GM21576 (cell line): ENCODE measurements around the gene TMA7B.
A peak's percentile ranks its signal among the peaks of the same experiment; 100 is the strongest.
"Not testable (repeated sequence)": the region's sequence is repeated elsewhere in the genome, so short reads cannot be mapped to it uniquely, and the experiment has no call there.

Experiments used
- ATAC-seq: cut with Tn5 transposase; IDR thresholded peaks from one replicate; pipeline ENCODE4 v1.9.1; 2021; ENCODE audit warnings: mild to moderate bottlenecking, moderate library complexity; ENCODE audit not compliant: unreplicated experiment

TMA7B gene

DNA sequence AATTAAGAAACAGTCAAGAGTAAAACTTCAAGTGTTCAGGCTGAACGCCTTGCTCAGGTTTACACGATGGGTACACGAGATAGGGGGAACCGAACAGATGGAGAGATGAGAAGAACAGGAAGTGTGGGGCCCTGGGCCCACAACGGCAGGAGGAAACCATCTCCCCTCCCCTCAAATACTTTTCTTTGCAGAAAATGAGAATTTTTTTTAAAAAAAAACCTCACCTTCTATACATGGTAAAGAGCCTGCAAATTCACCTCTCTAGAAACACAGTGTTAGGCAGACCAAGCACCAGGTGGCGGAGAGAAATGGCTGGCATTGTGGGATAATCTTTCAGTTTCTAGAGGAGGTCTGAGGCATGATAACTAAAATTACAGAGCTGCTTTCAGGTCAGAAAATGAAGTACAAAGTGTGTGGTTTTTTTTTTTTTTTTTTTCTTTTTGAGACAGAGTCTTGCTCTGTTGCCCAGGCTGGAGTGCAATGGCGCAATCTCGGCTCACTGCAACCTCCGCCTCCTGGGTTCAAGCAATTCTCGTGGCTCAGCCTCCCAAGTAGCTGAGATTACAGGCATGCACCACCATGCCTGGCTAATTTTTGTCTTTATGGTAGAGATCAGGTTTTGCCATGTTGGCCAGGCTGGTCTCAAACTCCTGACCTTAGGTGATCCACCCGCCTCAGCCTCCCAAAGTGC is 8.4 kb upstream of the TMA7B start:
- ATAC-seq, result not testable (repeated sequence)

- ATAC-seq, result no peak
Observed at GRCh38 chr22:39952347-39952746, 7.8 kb upstream of the TMA7B start.

DNA sequence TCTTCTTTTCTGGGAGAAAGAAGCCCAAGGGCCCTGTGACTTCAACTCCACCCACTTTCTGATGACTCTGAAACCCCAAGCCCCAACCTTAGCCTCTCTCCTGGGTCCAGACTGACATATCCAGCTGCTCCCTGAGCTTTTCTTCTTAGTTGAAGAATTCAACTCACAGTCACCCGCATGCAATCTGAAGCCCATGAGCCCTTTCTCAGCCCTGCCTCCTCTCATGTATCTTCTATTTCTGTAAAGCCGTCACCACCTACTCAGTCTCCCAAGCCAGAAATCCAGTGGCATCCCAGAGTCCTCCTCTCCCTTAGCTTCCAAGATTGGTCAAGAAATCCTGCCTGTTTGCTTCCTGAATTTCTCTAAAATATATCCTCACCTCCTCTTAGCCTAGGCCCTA is 7.1 kb upstream of the TMA7B start:
- no peak for ATAC-seq

DNA sequence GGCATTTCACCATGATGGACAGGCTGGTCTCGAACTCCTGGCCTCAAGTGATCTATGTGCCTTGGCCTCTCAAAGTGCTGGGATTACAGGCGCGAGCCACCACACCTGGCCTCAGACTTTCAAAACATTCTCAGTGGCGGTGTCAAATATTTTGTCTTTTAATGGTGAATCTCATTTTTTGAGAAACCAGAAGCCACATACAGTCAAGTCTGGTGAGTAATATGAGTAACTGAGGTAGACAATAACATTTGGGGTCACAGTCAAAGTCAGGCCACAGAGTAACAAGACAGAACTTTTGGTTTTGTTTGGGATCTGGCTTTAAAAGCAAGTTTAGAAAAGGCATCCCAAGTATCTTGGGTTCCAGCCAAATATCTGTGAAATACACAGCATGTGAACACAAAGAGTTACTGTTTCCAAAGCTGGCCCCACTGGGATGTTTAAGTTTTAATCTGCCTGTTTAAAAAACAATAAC is 5.6 kb upstream of the TMA7B start:
- no peak for ATAC-seq

DNA sequence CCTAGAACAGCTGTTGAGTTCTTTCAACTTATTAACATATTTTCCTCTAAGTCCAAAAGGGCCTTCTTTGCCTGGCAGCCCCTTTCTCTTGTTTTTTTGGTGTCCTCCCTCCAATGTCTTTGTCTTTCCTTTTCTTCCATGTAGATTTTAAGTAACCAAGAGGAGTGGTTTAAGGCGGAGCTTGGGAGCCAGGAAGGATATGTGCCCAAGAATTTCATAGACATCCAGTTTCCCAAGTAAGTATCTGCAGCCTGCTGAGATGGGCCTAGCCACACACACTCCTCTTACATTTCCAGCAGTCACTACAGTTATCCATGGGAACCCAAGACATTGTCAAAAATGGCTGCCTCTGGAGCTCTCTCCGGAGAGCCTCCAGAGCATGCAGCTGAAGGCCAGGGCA is 4.5 kb upstream of the TMA7B start:
- ATAC-seq, result no peak

- no peak for ATAC-seq
Observed at GRCh38 chr22:39956932-39957664, 3.1 kb upstream of the TMA7B start.

DNA sequence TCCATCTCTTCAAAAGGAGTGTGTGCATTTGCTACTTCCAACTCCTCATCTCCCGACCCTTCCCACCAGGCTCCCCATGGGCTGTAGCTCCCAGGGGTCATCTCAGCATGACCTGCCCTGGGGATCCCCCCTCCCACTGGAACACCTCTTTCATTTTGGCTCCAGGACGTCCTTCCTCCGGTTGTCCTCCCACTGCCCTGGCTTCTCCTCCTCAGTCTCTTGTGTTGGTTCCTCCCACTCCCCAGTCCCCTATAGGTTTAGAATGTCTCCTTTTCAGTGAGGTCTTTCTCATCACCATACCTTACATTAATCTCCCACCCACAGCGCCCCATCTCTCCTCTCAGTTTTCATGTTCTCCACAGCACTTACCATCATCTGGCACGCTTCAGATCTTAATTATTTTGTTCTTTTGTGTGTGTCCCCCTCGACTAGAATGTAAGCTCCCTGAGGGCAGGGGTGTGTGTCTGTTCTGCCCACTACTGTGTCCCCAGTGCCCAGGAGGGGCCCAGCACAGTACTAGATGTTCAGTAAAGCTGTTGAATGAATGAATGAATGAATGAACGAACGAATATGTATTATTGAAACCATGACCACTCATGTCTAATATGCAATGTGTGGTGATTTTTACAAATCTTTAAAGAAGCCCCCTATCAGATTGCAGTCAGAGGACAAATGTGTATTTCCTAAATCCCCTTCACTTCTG is 2.0 kb upstream of the TMA7B start:
- no peak for ATAC-seq

GRCh38 chr22:39958949-39959639 is 1.1 kb upstream of the TMA7B start:
- no peak for ATAC-seq

DNA sequence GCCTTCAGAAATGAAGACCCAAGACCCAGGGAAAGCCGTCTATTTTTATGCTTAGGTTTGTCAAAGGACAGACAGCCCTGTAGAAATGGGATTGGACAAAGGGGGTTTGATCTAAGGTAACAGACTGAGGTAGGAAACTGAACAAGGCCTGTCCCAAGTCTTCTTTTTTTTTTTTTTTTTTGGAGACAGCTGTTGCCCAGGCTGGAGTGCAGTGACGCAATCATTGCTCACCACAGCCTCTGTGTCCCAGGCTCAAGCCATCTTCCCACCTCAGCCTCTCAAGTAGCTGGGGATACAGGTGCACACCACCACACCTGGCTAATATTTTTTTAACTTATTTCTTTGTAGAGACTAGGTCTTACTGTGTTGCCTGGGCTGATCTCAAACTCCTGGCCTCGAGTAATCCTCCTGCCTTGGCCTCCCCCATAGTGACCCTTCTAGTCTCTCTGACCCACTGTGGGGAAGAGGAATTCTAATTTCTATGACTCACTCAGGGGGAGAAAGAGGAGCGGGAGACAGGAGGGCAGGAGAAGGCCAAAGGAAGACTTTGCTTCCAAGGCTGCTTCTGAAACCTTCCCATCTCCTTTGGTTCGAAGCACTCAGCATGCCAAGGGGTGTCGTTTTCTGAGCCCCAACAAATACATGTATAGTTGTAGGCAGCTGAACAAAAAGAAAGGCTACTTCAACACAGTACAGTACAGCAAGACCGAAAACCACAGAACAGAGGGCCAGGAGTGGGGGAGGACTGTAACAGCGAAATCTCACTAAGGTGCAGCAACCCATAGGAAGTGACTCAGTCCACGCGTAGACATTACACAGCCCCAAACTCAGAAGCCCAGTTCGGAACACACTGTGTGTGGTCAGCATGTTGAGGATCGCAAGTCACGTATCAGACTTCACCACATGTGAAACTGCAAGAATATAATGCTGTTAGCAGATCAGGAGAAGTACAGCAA is 872 bp downstream of the TMA7B start:
- peak; percentile 82 for ATAC-seq

- ATAC-seq, result no peak
Observed at GRCh38 chr22:39962071-39962470, 1.9 kb downstream of the TMA7B start.

GRCh38 chr22:39965748-39966147 is 5.6 kb downstream of the TMA7B start:
- no peak for ATAC-seq

DNA sequence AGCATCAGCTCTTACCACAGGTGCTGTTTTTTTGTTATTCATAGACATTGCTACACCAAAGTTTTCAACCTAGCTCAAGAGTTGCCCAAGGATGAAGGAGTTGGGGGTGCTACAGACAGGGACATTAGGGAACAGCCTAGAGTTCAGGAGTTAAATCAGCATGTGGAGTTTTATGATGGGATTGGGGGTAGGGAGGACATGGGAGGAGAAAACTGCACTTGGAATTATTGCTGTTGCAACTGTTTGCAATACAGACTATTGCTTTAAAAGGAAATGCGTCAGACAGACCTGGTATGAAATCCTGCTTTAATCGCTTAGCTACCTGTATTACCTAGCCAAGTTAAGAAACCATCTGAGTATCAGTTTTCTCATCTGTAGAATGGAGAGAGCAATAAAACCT is 6.3 kb downstream of the TMA7B start:
- ATAC-seq, result no peak

DNA sequence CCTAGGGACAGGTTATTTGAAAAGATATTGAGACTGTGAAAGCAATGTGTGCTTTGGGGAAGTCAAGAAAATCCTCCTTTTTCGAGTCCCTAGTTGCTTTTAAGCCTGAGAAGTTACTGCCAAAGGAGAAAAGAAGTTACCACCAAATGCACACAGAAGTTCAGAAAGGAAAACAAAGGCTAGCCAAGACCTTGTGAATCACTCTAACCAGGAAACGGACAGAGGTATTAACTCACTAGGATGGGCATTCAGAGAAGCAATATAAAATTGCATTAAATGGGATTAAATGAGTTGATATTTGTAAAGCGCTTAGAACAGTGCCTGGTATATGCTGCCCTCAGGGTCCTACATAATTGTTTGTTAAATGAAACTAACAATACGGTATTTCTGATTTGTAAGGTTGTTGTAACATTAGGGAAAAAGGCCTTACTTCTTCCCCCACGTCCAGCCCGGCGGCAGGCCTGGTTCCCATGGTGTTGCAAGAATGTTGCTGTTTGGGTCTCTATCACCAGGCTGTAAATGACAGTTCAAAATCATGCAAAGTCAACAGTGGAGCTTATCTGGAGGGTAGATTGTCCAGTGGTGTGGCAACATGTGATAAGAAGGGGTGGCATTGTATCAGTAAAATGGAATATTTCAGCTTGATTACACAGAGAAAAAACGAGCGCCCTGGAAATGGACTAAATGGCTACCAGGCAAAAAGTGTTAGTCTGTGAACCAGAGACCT is 7.1 kb downstream of the TMA7B start:
- ATAC-seq, result no peak

- ATAC-seq, result no peak
Observed at GRCh38 chr22:39967996-39968972, 8.1 kb downstream of the TMA7B start.

GRCh38 chr22:39970742-39971141 is 10.5 kb downstream of the TMA7B start:
- no peak for ATAC-seq

GRCh38 chr22:39972641-39973040 is 12.4 kb downstream of the TMA7B start:
- ATAC-seq, result no peak

DNA sequence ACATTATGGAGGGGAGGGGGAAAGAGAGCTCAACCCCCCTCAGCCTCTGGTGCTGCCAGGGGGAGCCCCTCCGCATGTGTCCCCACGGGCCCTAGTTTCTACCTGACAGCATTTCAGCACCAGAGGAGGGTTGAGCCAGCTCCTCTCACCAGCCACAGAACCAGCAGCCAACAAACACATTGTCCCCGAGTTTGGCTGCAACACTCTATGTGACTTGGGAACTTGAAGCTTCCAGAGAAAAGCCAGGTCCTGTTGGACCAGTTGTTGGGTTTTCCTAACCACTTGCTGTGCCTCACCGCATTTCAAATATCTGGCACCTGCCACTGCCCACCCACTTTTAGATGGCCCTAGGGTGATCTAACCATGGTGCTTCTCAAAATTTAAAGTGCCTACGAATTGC is 13.5 kb downstream of the TMA7B start:
- no peak for ATAC-seq

GRCh38 chr22:39974065-39974464 is 13.9 kb downstream of the TMA7B start:
- no peak for ATAC-seq
